Heart left ventricle (tissue), 13 donors: ENCODE results near the gene ARL15.

Experiments used
- POLR2A ChIP-seq, 2 donors: fragments of 450-650 bp; IDR thresholded peaks; one replicate each; pipeline ENCODE4 v1.6.1; 2017; ENCODE audit warnings: antibody characterized with exemption in 2 of 2, mild to moderate bottlenecking in 2 of 2, moderate library complexity in 2 of 2
- TF ChIP-seq, protein P1 (sequence below), 12 donors: fragments of 200-600 bp; sonication (generic) in 4 of 12; IDR thresholded peaks; one replicate each; pipeline versions ENCODE4 v1.5.0 to v1.8.0; 2018 to 2022; ENCODE audit warnings: antibody characterized with exemption in 12 of 12, mild to moderate bottlenecking in 5 of 12
- donor health status: ischemic (EF 13 %, LVEDD 7.1; RV severe dilation, severe dysfunction).
- donor health status: DM: no; HTN: yes; CAD: no.
- donor health status: DM: no; HTN: no; CAD: no.
- donor health status: ischemic (EF 25% LVEDD 6.9; RV normal size, moderate dysfunction).
- donor health status: ischemic (EF 25% LVEDD 5.7; RV mildly dilated, moderate dysfunction).
- donor health status: ischemic (EF 35%, LVEDD 5.7; RV mildly dilated, moderate dysfunction).
- donor health status: nonischemic (EF 11% LVEDD 7.7; RV severe dilation, severe dysfunction).
- donor health status: DM: yes; HTN: yes; CAD: no.
- donor health status: PGD.
- donor health status: ischemic (EF 29% LVEDD 5.4; RV normal size, mild dysfunction).
- donor health status: nonischemic (EF 23%, LVEDD 6.1; RV moderate dilation, normal function).

GRCh38 chr5:54259981-54260380 is 50.4 kb downstream of the ARL15 start:
- TF ChIP-seq, protein P1, sequence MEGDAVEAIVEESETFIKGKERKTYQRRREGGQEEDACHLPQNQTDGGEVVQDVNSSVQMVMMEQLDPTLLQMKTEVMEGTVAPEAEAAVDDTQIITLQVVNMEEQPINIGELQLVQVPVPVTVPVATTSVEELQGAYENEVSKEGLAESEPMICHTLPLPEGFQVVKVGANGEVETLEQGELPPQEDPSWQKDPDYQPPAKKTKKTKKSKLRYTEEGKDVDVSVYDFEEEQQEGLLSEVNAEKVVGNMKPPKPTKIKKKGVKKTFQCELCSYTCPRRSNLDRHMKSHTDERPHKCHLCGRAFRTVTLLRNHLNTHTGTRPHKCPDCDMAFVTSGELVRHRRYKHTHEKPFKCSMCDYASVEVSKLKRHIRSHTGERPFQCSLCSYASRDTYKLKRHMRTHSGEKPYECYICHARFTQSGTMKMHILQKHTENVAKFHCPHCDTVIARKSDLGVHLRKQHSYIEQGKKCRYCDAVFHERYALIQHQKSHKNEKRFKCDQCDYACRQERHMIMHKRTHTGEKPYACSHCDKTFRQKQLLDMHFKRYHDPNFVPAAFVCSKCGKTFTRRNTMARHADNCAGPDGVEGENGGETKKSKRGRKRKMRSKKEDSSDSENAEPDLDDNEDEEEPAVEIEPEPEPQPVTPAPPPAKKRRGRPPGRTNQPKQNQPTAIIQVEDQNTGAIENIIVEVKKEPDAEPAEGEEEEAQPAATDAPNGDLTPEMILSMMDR (IDR thresholded peaks at IDR 0.05): no peak
- TF ChIP-seq POLR2A (IDR thresholded peaks at IDR 0.05): no peak
